Stimulated activated CD8-positive, alpha-beta memory T cell treated with anti-CD3 and anti-CD28 coated beads, Interleukin-2, amount 100 ng/mL, for 1 hour (primary cell): Measurements from ENCODE around the gene SNX30.

Experiments
- DNase-seq, 2 donors: peaks; one replicate each; pipeline ENCODE4 v3.0.0-alpha.2; 2020; ENCODE audit warnings: low read depth in 2 of 2

SNX30 gene

DNA sequence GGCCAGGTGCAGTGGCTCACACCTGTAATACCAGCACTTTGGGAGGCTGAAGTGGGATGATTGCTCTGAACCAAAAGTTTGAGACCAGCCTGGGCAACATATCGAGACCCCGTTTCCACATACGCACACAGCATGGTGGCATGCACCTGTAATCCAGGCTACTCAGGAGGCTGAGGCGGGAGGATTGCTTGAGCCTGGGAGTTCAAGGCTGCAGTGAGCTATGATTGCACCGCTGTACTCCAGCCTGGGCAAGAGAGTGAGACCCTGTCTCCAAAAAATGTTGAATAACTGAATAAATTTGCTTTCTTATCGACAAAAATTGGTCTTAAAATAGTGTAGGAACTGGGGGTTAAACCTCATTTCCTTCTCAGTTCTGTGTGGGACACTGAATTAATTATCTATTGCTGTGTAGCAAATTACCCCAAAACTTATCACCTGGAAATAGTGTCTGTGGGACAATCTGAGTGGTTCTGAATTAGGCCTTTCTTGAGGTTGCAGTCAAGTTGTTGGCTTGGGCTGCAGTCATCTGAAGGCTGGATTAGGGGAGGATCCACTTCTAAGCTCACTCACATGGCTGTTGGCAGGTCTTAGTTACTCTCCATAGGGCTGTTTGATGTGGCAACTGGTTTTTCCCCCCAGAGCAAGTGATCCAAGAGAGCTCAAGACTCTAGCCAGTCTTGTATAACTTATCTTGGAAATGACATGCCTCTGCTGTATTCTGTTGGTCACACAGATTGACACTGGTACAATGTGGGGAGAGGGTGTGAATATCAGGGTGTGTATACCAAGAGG lies 2.0 kb downstream of the SNX30 start:
- DNase-seq, result no peak

- DNase-seq, result no peak
Observed at GRCh38 chr9:112753725-112754124, 3.2 kb downstream of the SNX30 start.

GRCh38 chr9:112754578-112754977 lies 4.0 kb downstream of the SNX30 start:
- no peak for DNase-seq

DNA sequence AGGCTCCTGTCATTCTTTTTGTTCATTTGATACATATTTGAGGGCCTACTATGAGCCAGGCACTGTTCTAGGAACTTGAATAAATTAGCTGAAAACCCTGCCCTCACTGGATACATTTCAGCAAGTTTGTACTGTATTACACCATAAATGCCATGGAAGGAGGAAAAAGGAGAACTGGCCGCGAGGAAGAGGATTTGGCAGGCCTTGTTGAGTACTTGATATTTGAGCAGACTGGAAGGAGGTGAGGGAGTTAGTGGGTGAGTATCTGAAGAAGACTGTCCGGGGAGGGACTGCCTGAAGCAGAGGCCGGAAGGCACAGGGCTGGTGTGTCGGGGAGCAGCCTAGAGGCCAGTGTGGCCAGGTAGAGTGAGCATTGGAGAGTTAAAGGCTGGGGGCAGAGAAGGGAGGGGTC lies 4.5 kb downstream of the SNX30 start:
- no peak for DNase-seq

GRCh38 chr9:112755675-112756074 lies 5.1 kb downstream of the SNX30 start:
- no peak for DNase-seq

- DNase-seq, result no peak
Observed at GRCh38 chr9:112757282-112757883, 6.8 kb downstream of the SNX30 start.

GRCh38 chr9:112757940-112758339 lies 7.4 kb downstream of the SNX30 start:
- DNase-seq, result no peak

- DNase-seq, result no peak
Observed at GRCh38 chr9:112760821-112761220, 10.3 kb downstream of the SNX30 start.

DNA sequence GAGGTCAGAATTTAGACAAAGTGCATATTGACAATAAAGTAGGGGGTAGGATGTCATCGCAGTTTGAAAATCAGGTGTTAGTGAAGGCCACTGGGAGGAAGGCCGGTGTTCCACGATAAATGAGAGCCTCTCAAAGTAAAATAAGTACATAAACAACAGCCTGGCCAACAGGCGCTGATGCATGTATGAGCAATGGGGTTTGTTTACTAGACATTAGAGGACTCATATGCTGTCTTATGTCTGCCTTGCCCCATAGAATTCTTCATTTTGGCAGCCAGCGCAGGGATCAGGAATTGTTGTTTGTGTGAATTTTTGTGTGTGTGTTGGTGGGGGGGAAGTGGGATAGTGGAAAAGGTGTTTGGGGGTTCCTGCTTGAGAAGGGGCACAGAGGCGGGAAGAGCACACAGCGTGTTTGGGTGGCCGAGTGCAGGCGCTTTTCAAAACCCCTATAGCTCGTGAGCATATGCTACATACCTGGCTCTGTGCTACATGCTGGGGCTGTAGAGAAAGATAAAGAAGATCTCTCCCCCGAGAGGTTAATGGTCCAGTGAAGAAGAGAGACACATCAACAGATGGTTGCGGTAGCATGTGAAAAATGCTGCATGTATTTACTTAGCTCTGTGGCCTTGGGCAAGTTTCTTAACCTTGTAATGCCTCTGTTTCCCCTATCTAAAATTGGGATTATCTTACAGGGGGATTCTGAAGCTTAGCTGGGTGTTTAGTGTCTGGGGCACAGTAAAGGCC lies 11.5 kb downstream of the SNX30 start:
- no peak for DNase-seq

DNA sequence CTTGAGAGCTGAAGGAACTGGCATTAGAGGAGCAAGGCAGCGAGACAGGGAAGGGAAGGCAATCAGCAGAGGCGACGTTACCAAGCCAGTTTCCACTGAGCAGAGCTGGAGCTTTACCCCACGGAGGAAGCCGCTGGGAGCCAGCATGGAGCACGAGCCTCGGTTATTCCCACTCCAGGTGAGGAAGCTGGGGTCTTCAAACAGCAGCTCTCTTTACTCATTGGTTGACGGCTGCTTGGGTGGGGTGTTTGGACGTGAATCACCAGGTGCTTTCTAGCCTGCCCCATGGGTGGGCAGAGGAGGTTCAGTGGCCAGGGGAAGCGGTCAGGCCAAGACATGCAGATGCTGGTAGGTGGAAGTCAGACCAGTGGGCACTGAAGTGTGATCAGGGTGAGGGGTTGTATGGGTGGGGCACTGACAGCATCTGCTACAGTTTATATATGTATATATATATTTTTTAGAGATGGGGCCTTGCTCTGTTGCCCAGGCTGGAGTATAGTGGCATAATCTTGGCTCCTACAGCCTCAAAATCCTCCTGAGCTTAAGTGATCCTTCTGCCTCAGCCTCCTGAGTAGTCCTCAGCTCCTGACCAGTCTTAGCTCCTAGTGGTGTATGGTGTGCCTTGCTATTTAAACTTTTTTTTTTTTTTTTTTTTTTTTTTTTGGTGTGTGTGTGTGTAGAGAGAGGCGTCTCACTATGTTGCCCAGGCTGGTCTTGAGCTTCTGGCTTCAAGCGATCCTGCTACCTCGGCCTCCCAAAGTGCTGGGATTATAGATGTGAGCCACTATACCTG lies 12.4 kb downstream of the SNX30 start:
- no peak for DNase-seq

- DNase-seq, result no peak
Observed at GRCh38 chr9:112764344-112764743, 13.8 kb downstream of the SNX30 start.

DNA sequence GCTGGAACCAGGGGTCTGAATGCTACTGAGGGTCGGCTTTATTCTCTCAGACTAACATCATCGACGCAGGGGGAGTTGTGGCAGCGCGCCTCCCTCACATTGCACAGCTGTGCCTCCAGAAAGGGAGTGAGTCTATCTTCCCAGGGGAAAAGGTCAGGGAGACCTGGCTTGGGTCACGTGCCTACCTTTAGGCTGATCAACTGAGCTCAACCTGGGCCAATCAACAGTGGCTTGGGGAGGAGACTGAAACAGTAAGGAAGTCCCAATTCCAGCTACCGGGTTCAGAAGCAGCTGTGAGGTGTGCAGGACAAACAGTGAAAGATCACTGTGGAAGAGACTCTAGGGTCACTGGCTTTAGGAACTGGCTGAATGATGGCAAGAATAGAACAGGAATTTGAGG lies 14.3 kb downstream of the SNX30 start:
- DNase-seq, result no peak

DNA sequence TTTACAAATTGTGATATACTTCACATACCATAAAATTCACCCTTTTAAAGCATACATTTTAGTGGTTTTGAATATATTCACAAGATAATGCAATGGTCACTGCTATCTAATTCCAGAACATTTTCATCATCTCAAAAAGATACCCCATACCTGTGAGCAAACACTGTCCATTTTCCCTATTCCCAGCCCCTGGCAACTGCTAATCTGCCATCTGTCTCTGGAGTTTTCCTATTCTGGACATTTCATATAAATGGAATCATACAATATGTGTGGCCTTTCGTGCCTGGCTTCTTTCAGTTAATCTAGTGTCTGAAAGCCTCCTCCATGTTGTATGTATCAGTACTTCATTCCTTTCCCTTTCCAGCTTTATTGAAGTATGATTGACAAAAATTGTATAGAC lies 14.7 kb downstream of the SNX30 start:
- DNase-seq, result no peak

DNA sequence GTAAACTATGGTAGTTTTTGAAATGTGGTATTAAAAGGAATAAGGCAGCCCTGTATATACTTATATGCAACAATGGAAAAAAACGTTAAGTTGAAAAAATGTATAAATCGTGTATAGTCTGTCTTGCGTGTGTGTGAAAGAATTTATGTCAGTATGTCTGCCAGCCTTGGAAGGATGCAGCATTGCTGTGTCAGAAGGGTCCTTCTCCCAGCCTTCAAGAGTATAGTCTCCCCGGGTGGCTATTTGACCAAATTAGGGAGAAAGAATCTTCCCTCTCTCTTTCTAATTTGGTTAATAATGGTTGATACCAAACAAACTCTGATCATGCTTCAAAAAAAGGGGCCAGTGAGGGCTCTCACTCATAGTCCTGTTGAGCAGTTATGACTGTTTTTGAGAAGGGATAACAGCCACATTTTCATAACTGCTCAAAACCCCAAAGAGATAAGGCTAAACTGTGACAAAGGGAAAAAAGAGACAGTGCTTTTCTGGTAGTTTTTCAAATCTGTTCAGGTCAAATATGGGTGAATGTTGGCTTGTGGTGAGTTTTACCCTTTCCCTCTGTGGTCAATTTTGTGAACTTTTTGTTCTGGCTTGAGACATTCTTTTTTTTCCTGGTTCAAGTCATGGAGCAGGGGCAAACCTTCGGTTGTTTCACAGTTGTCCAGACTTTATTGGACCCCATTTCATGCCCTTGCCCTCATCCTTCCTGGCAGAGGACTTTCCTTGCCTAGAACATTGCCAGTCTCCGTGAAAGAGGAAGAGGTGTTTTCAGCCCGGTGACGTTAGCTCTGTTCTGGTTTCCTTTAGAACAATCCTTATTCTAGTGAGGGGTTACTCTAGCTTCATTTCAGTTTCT lies 21.0 kb downstream of the SNX30 start:
- DNase-seq, result no peak

- no peak for DNase-seq
Observed at GRCh38 chr9:112772215-112772509, 21.6 kb downstream of the SNX30 start.

DNA sequence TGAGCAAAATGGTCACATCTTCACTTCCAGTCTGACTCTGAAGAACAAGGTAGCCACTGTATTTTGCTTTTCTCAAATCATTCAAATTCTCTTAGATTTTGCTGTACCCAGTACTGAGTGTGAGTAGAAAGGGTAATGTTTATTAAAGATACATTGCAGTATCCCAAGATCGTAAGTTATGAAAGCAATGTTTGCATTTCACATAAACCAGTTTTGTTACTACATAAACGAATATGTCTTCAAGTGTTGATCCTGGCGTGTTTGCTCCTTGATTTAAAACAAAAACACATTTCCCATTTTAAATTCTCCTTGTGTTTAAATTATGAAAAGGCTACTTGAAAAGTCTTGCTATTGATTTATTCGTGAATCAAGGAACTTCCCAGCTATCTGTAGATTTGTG lies 22.0 kb downstream of the SNX30 start:
- DNase-seq, result no peak

GRCh38 chr9:112774006-112774996 lies 23.7 kb downstream of the SNX30 start:
- DNase-seq, result no peak

DNA sequence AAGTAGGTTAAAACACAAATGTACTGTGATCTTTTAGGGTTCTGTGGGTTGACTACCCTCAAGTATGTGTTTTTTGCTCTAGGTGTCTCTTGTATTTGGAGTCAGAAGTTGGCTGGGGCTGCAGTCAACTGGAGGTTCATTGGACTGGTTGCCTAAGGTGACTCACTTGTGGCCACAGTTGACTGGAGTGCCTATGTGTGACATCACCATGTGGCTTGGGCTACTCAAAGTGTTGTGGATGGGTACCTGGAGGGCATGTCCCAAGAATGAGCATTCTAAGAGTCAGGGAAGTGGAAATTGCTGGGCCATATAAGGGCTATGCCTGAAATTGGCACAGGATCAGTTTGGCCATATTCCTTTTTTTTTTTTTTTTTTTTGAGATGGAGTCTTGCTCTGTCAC lies 27.4 kb downstream of the SNX30 start:
- no peak for DNase-seq

- DNase-seq, result no peak
Observed at GRCh38 chr9:112780450-112781036, 30.0 kb downstream of the SNX30 start.

DNA sequence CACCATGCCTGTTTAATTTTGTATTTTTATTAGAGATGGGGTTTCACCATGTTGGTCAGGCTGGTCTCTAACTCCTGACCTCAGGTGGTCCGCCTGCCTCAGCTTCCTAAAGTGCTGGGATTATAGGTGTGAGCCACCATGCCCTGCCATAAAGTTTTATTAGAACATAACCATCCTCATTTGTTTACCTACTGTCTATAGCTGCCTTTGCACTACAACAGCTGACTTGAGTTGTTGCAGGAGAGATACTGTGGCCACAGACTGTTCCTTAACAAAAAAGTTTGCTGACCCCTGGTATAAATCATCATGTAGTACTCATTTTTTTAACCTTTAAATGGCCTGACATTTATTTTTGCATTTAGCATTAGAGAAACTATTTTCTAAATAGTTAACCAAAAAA lies 31.7 kb downstream of the SNX30 start:
- DNase-seq, result no peak
